Endothelial cell of umbilical vein (primary cell): Measurements from ENCODE around the gene CCNG2. TPM values are rescaled to one million over a fixed set of nuclear protein-coding genes. Genes with fewer than 3 reads are reported as not detected.

Experiments
- BruUV-seq: library from RNA; stranded (reverse); fragments of 400-500 nt; replicated peaks from 2 replicates; lab custom pipeline; 2021; lab: Mats Ljungman, UMichigan
- CTCF ChIA-PET: fragments of 300-600, 350-600 bp; sonication (Branson Sonifier 250); formaldehyde crosslinking; loops from one replicate; lab custom pipeline; 2021; ENCODE audit warnings: antibody characterized with exemption, inconsistent platforms; lab: Charles Lee
- POLR2A ChIA-PET: fragments of 300-600, 350-600 bp; sonication (Branson Sonifier 250); formaldehyde crosslinking; loops from one replicate; lab custom pipeline; 2021; ENCODE audit warnings: antibody characterized with exemption, inconsistent platforms; lab: Charles Lee
- DNase-seq: peaks from one replicate; pipeline ENCODE4 v3.0.0-alpha.2; 2011; ENCODE audit warnings: low read depth, low spot score
- FAIRE-seq: peaks from 2 replicates; lab custom pipeline; 2011; peaks lifted over from hg19 to GRCh38; lab: Jason Lieb, UNC
- H2AFZ ChIP-seq: 2 replicates; pipeline ENCODE4 v1.6.0; 2012; ENCODE audit warnings: low read depth, low read length, control low read depth, inconsistent platforms
- H3K27ac ChIP-seq: 2 replicates; pipeline ENCODE4 v1.5.1; 2011; ENCODE audit warnings: low read depth, mild to moderate bottlenecking, control low read depth, low read length, moderate library complexity; ENCODE audit not compliant: insufficient read depth
- H3K27me3 ChIP-seq, 2 experiments: 2 replicates each; pipeline versions ENCODE4 v1.6.0 to v1.6.1; 2011; ENCODE audit warnings: low read length in 2 of 2, mixed read lengths in 1 of 2; ENCODE audit not compliant: control insufficient read depth in 2 of 2, insufficient read depth in 2 of 2
- H3K36me3 ChIP-seq, 2 experiments: 2 replicates in 1 of 2; 3 replicates in 1 of 2; pipeline ENCODE4 v1.5.1; 2011; ENCODE audit warnings: low read length in 2 of 2, mild to moderate bottlenecking in 1 of 2, moderate library complexity in 1 of 2; ENCODE audit not compliant: control insufficient read depth in 2 of 2, insufficient read depth in 2 of 2; ENCODE audit errors: extremely low read depth in 1 of 2
- H3K4me1 ChIP-seq: 3 replicates; pipeline ENCODE4 v1.5.1; 2011; ENCODE audit warnings: mild to moderate bottlenecking, low read length; ENCODE audit not compliant: control insufficient read depth, insufficient read depth; ENCODE audit errors: extremely low read depth
- H3K4me2 ChIP-seq: 2 replicates; pipeline ENCODE4 v1.6.1; 2011; ENCODE audit warnings: low read length, control low read depth, mixed read lengths; ENCODE audit not compliant: insufficient read depth
- H3K4me3 ChIP-seq, 3 experiments: fragments of 200-600 bp in 1 of 3; sonication (generic), shearing (Covaris generic) in 1 of 3; replicated peaks in 1 of 3; 2 replicates each; pipeline ENCODE4 v1.5.1; 2011 to 2016; ENCODE audit warnings: control low read depth in 3 of 3, low read length in 3 of 3, mild to moderate bottlenecking in 2 of 3, inconsistent platforms in 1 of 3, low read depth in 1 of 3, moderate library complexity in 1 of 3; ENCODE audit not compliant: insufficient read depth in 1 of 3
- H3K79me2 ChIP-seq: 2 replicates; pipeline ENCODE4 v1.6.0; 2012; ENCODE audit warnings: low read length, inconsistent platforms; ENCODE audit not compliant: control insufficient read depth, insufficient read depth
- H3K9ac ChIP-seq: replicated peaks from 2 replicates; pipeline ENCODE3; 2011; ENCODE audit warnings: low read length, control low read depth; ENCODE audit not compliant: insufficient read depth; ENCODE audit errors: extremely low read depth
- H3K9me1 ChIP-seq: replicated peaks from 3 replicates; pipeline ENCODE4 v1.6.0; 2011; ENCODE audit warnings: mild to moderate bottlenecking, low read length; ENCODE audit not compliant: control insufficient read depth, insufficient read depth; ENCODE audit errors: extremely low read depth
- H3K9me3 ChIP-seq: replicated peaks from 2 replicates; pipeline ENCODE4 v1.5.1; 2012; ENCODE audit warnings: low read length, inconsistent platforms; ENCODE audit not compliant: control insufficient read depth, insufficient read depth
- H4K20me1 ChIP-seq: replicated peaks from 2 replicates; pipeline ENCODE3; 2011; ENCODE audit warnings: mild to moderate bottlenecking, low read length; ENCODE audit not compliant: control insufficient read depth, insufficient read depth; ENCODE audit errors: extremely low read depth
- CTCF ChIP-seq, 2 donors: IDR thresholded peaks; 1 replicate in 1 of 2; 2 replicates in 1 of 2; pipeline ENCODE4 v1.5.1; 2011; ENCODE audit warnings: low read length in 2 of 2, mild to moderate bottlenecking in 2 of 2, moderate library complexity in 2 of 2, control low read depth in 1 of 2, inconsistent platforms in 1 of 2, low read depth in 1 of 2; ENCODE audit not compliant: insufficient read depth in 1 of 2; ENCODE audit errors: extremely low read depth in 1 of 2
- EZH2 ChIP-seq: IDR thresholded peaks from 2 replicates; pipeline ENCODE4 v1.6.1; 2012; ENCODE audit warnings: borderline replicate concordance, low read depth, mild to moderate bottlenecking, moderate library complexity, low read length, inconsistent platforms; ENCODE audit not compliant: severe bottlenecking
- FOS ChIP-seq: IDR thresholded peaks from 2 replicates; pipeline ENCODE4 v1.6.1; 2011; ENCODE audit warnings: mild to moderate bottlenecking, low read length, moderate library complexity, borderline replicate concordance; ENCODE audit not compliant: insufficient read depth
- GATA2 ChIP-seq: IDR thresholded peaks from 2 replicates; pipeline ENCODE4 v1.7.0; 2011; ENCODE audit warnings: low read depth, mild to moderate bottlenecking, moderate library complexity, mixed read lengths, low read length; ENCODE audit not compliant: insufficient read length, insufficient read depth
- JUN ChIP-seq: IDR thresholded peaks from 2 replicates; pipeline ENCODE4 v1.6.1; 2011; ENCODE audit warnings: borderline replicate concordance, low read depth; ENCODE audit not compliant: insufficient read length, insufficient read depth
- MAX ChIP-seq: IDR thresholded peaks from 2 replicates; pipeline ENCODE4 v1.6.1; 2011; ENCODE audit not compliant: insufficient read depth, insufficient read length
- MYC ChIP-seq: IDR thresholded peaks from one replicate; pipeline ENCODE4 v1.6.1; 2011; ENCODE audit warnings: mild to moderate bottlenecking, low read depth, low read length
- POLR2A ChIP-seq: IDR thresholded peaks from 2 replicates; pipeline ENCODE4 v1.6.1; 2012; ENCODE audit warnings: low read depth, mild to moderate bottlenecking, control low read depth, low read length
- POLR2AphosphoS5 ChIP-seq: IDR thresholded peaks from 2 replicates; pipeline ENCODE4 v1.6.1; 2012; ENCODE audit warnings: low read depth, mild to moderate bottlenecking, control low read depth, low read length, moderate library complexity; ENCODE audit not compliant: insufficient read depth
- dilution Hi-C: fragments of 300-500 bp; cut with MboI; formaldehyde crosslinking; loops from one replicate; pipeline ENCODE4 v1.15.0; 2019; ENCODE audit warnings: low sequenced_read_pairs; ENCODE audit not compliant: extremely low pct_ligation_motif_present
- intact Hi-C: fragments of 100-400 bp; cut with micrococcal nuclease; formaldehyde crosslinking; loops from one replicate; pipeline ENCODE4 v1.10.0; 2022
- polyA plus RNA-seq, 4 experiments: library from polyadenylated mRNA; depleted of rRNA in 3 of 4; stranded (reverse) in 3 of 4; unstranded in 1 of 4; fragments of >200 nt; gene quantifications; 2 replicates each; pipeline versions ENCODE4 v1.2.1 to v1.2.3, GENCODE V29; 2011 to 2012; ENCODE audit warnings: missing spikeins in 1 of 4
- total RNA-seq: library from RNA; stranded (reverse); gene quantifications from 2 replicates; pipeline ENCODE4 v1.2.3, GENCODE V29; 2021

CCNG2 gene
- total and polyA plus RNA-seq, 2 donors (not counting 3 experiments of a cell fraction or from before 2014, with no cell fraction given), result 7.9 to 28.3 TPM

GRCh38 chr4:77158487-77158861 is 1.5 kb downstream of the CCNG2 start:
- no peaks in the 10 kb centered on the region for H3K9me1 ChIP-seq
- no peaks in the 10 kb centered on the region for H3K9me3 ChIP-seq
- intact Hi-C loops (loop anchor here (1.0 to 2.0 kb wide), 2 partner anchors 44 to 58 kb away; no protein-coding TSS in a partner anchor), dilution Hi-C loops (no loop called here)
- H3K4me2 ChIP-seq, result peak overlapping the region; percentile 54
- peaks cover 5 to 11% of the 10 kb centered on the region in 2 experiments for H3K27me3 ChIP-seq
- H3K79me2 ChIP-seq, result no peaks in the 10 kb centered on the region
- TF ChIP-seq EZH2, result no peak
- no peak for TF ChIP-seq JUN
- TF ChIP-seq POLR2AphosphoS5, result no peak
- TF ChIP-seq MAX, result no peak
- no peak for TF ChIP-seq CTCF (IDR thresholded peaks at IDR 0.05; ENCODE audit: extremely low read depth in 1 of 2, insufficient read depth in 1 of 2, low read depth in 1 of 2, low read length in 2 of 2)
- TF ChIP-seq POLR2A, result no peak
- TF ChIP-seq MYC, result no peak
- TF ChIP-seq GATA2, result no peak
- no peak for TF ChIP-seq FOS
- H3K27ac ChIP-seq, result no peak overlapping the region
- H3K9ac ChIP-seq, result peak overlapping the region; percentile 85
- peak overlapping the region; percentile 45 for H2AFZ ChIP-seq
- peaks cover 15% of the 10 kb centered on the region for H3K4me1 ChIP-seq
- POLR2A ChIA-PET, result interaction anchor here (0.6 to 1.0 kb wide), 3 partner anchors 82 to 89 kb away, joined by 3 to 8 read pairs (median 3); partner anchors contain the start of gene CCNI
- FAIRE-seq (no peak), DNase-seq (no peak)
- peak overlapping the region; percentile 63 to 98 (median 76) for H3K4me3 ChIP-seq
- peaks cover 5 to 12% of the 10 kb centered on the region in 2 experiments for H3K36me3 ChIP-seq
- no TSS peak for BruUV-seq
- H4K20me1 ChIP-seq, result no peaks in the 10 kb centered on the region
- CTCF ChIA-PET, result interaction anchor here (0.7 to 7.0 kb wide), 6 partner anchors 45 to 112 kb away, joined by 3 to 63 read pairs (median 6); no protein-coding TSS in a partner anchor
